AG09319 (cell line): Measurements from ENCODE around the gene OTULIN.

Source experiments
- DNase-seq: peaks from one replicate; pipeline ENCODE4 v3.0.0-alpha.2; 2010; ENCODE audit warnings: low read depth; ENCODE audit errors: extremely low read depth
- CTCF ChIP-seq: IDR thresholded peaks from 2 replicates; pipeline ENCODE4 v1.5.1; 2011; ENCODE audit warnings: low read depth, mild to moderate bottlenecking, inconsistent platforms, low read length, moderate library complexity

OTULIN gene

GRCh38 chr5:14713476-14714390 lies 49.2 kb downstream of the OTULIN start:
- DNase-seq, result no peak
- no peak for TF ChIP-seq CTCF

GRCh38 chr5:14714706-14715105 lies 50.2 kb downstream of the OTULIN start:
- DNase-seq, result no peak

GRCh38 chr5:14715481-14715880 lies 51.0 kb downstream of the OTULIN start:
- TF ChIP-seq CTCF, result no peak
- no peak for DNase-seq

More at GRCh38 chr5:14714706-14715105, 50.2 kb downstream of the OTULIN start:
- TF ChIP-seq CTCF, result no peak

GRCh38 chr5:14716755-14717752 lies 52.5 kb downstream of the OTULIN start:
- no peak for DNase-seq
- TF ChIP-seq CTCF, result no peak

- no peak for DNase-seq
- TF ChIP-seq CTCF, result no peak
Observed at GRCh38 chr5:14718778-14719177, 54.3 kb downstream of the OTULIN start.

GRCh38 chr5:14720236-14720923 lies 55.9 kb downstream of the OTULIN start:
- no peak for DNase-seq
- TF ChIP-seq CTCF, result no peak
